PC-9 (cell line): ENCODE measurements around the gene ELP4. TPM values are rescaled to one million over a fixed set of nuclear protein-coding genes. Genes with fewer than 3 reads are reported as not detected.

Source experiments
- BruUV-seq: library from RNA; stranded (reverse); fragments of 400-500 nt; replicated peaks from 2 replicates; lab custom pipeline; 2021; lab: Mats Ljungman, UMichigan
- CTCF ChIA-PET: fragments of 300-600 bp; sonication (Branson Sonifier 250); formaldehyde crosslinking; loops from one replicate; lab custom pipeline; 2022; ENCODE audit warnings: antibody characterized with exemption; lab: Charles Lee
- POLR2A ChIA-PET: fragments of 300-600 bp; sonication (Branson Sonifier 250); formaldehyde crosslinking; loops from one replicate; lab custom pipeline; 2022; ENCODE audit warnings: antibody characterized with exemption; ENCODE audit not compliant: unreplicated experiment; lab: Charles Lee
- DNase-seq, 2 experiments: peaks; one replicate each; pipeline versions ENCODE4 v3.0.0 to v3.0.0-alpha.2; 2015 to 2022; ENCODE audit warnings: mixed read lengths in 1 of 2
- H2AFZ ChIP-seq: fragments of 200-600 bp; sonication (generic); 2 replicates; pipeline ENCODE4 v1.8.1; 2017; ENCODE audit warnings: antibody characterized with exemption
- H3F3A ChIP-seq: fragments of 200-600 bp; sonication (generic); 2 replicates; pipeline ENCODE4 v1.8.1; 2017; ENCODE audit warnings: antibody characterized with exemption, mild to moderate bottlenecking, low read depth; ENCODE audit not compliant: insufficient read depth
- H3K27ac ChIP-seq: fragments of 200-600 bp; sonication (generic); 2 replicates; pipeline ENCODE4 v1.6.1; 2016; ENCODE audit warnings: mixed run types
- H3K27me3 ChIP-seq: fragments of 200-600 bp; sonication (generic); 2 replicates; pipeline ENCODE4 v1.6.1; 2016; ENCODE audit warnings: low read depth, mixed run types; ENCODE audit not compliant: insufficient read depth
- H3K36me3 ChIP-seq: fragments of 200-600 bp; sonication (generic); 2 replicates; pipeline ENCODE4 v1.6.1; 2016; ENCODE audit warnings: low read depth, mixed run types
- H3K4me1 ChIP-seq: fragments of 200-600 bp; sonication (generic); replicated peaks from 2 replicates; pipeline ENCODE4 v1.6.1; 2016; ENCODE audit warnings: mixed run types; ENCODE audit not compliant: insufficient read depth
- H3K4me2 ChIP-seq: fragments of 200-600 bp; sonication (generic); 2 replicates; pipeline ENCODE4 v1.6.1; 2017; ENCODE audit warnings: mixed run types
- H3K4me3 ChIP-seq: fragments of 200-600 bp; sonication (generic); 2 replicates; pipeline ENCODE4 v1.6.1; 2016; ENCODE audit warnings: mixed run types
- H3K79me2 ChIP-seq: fragments of 200-600 bp; sonication (generic); 2 replicates; pipeline ENCODE4 v1.6.1; 2017; ENCODE audit warnings: low read depth, mixed run types
- H3K9me2 ChIP-seq: fragments of 200-600 bp; sonication (generic); 2 replicates; pipeline ENCODE4 v1.8.1; 2017; ENCODE audit warnings: mild to moderate bottlenecking; ENCODE audit not compliant: insufficient read depth
- H3K9me3 ChIP-seq: fragments of 200-600 bp; sonication (generic); 2 replicates; pipeline ENCODE4 v1.8.1; 2016; ENCODE audit warnings: low read depth; ENCODE audit not compliant: insufficient read depth
- H4K20me1 ChIP-seq: fragments of 200-600 bp; sonication (generic); 2 replicates; pipeline ENCODE4 v1.8.1; 2017; ENCODE audit not compliant: insufficient read depth
- CTCF ChIP-seq: fragments of 200-600 bp; sonication (generic); conservative IDR thresholded peaks from 2 replicates; pipeline ENCODE4 v1.6.1; 2017; ENCODE audit warnings: mixed run types, antibody characterized with exemption, mild to moderate bottlenecking, moderate library complexity
- EZH2 ChIP-seq: fragments of 200-600 bp; sonication (generic); IDR thresholded peaks from 2 replicates; pipeline ENCODE4 v1.8.0; 2017; ENCODE audit warnings: antibody characterized with exemption, low read depth
- intact Hi-C: fragments of 100-400 bp; cut with micrococcal nuclease; formaldehyde crosslinking; loops from one replicate; pipeline ENCODE4 v1.10.0; 2022; ENCODE audit not compliant: unreplicated experiment
- total RNA-seq: library from RNA; stranded (reverse); gene quantifications from 2 replicates; pipeline ENCODE4 v1.2.3, GENCODE V29; 2021

Gene ELP4
- total RNA-seq, 1 experiment from 2014 or later = 20.5 TPM

- Histone ChIP-seq H3K27ac (no peak overlapping the region), H3F3A (no peaks in the 10 kb centered on the region), H3K36me3 (no peaks in the 10 kb centered on the region), H3K9me2 (no peaks in the 10 kb centered on the region), H3K4me1 (no peaks in the 10 kb centered on the region), H2AFZ (no peak overlapping the region), H3K27me3 (no peaks in the 10 kb centered on the region), H3K9me3 (no peaks in the 10 kb centered on the region), H4K20me1 (no peaks in the 10 kb centered on the region), H3K4me2 (no peak overlapping the region), H3K4me3 (no peak overlapping the region), H3K79me2 (no peaks in the 10 kb centered on the region)
- intact Hi-C loops = no loop called here
- CTCF ChIA-PET = no interaction called here
- TF ChIP-seq EZH2 = no peak
- no TSS peak for BruUV-seq
- POLR2A ChIA-PET = no interaction called here
- DNase-seq = no peak
Observed at GRCh38 chr11:31610544-31610943, 101.0 kb downstream of the ELP4 start.

DNA sequence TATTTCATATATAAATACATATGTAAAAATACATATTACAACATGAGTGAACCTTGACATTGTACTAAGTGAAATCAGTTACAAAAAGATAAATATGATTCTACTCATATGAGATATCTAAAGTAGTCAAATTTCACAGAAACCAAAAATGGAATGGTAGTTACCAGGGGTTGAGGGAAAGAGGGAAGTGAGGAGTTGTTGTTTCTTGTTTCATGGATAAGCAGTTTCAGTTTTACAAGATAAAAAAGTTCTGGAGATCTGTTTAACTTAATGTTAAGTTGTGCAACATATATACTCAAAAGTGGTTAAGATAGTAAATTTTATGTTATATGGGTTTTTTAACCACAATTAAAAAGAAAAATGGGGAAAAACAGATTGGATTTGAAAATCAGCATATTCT is 107.7 kb downstream of the ELP4 start:
- intact Hi-C loops = no loop called here
- Histone ChIP-seq H3K9me2 (no peaks in the 10 kb centered on the region; the same call in 1 of the 2 replicates), H3K9me3 (no peaks in the 10 kb centered on the region), H3K36me3 (no peaks in the 10 kb centered on the region), H4K20me1 (no peaks in the 10 kb centered on the region), H3K4me3 (no peak overlapping the region), H3K4me2 (no peak overlapping the region), H3K4me1 (no peaks in the 10 kb centered on the region), H2AFZ (no peak overlapping the region), H3K79me2 (no peaks in the 10 kb centered on the region), H3F3A (no peaks in the 10 kb centered on the region), H3K27me3 (no peaks in the 10 kb centered on the region), H3K27ac (no peak overlapping the region)
- CTCF ChIA-PET = no interaction called here
- POLR2A ChIA-PET = no interaction called here
- TF ChIP-seq EZH2 = no peak
- TF ChIP-seq CTCF = no peak
- DNase-seq = no peak
- no TSS peak for BruUV-seq

- intact Hi-C loops = no loop called here
- TF ChIP-seq EZH2 = no peak
- no peak for TF ChIP-seq CTCF
- H4K20me1 ChIP-seq = no peaks in the 10 kb centered on the region
- ChIA-PET POLR2A (no interaction called here), CTCF (no interaction called here)
- no peaks in the 10 kb centered on the region for H3K36me3 ChIP-seq
- H2AFZ ChIP-seq = no peak overlapping the region
- no TSS peak for BruUV-seq
- no peaks in the 10 kb centered on the region for H3K79me2 ChIP-seq
- H3K4me1 ChIP-seq = no peaks in the 10 kb centered on the region
- H3K9me3 ChIP-seq = no peaks in the 10 kb centered on the region
- no peaks in the 10 kb centered on the region for H3K27me3 ChIP-seq
- H3F3A ChIP-seq = no peaks in the 10 kb centered on the region
- no peak overlapping the region for H3K4me3 ChIP-seq
- no peak overlapping the region for H3K27ac ChIP-seq
- no peak for DNase-seq
- no peaks in the 10 kb centered on the region; the same call in 1 of the 2 replicates for H3K9me2 ChIP-seq
- no peak overlapping the region for H3K4me2 ChIP-seq
Observed at GRCh38 chr11:31619980-31620379, 110.4 kb downstream of the ELP4 start.

DNA sequence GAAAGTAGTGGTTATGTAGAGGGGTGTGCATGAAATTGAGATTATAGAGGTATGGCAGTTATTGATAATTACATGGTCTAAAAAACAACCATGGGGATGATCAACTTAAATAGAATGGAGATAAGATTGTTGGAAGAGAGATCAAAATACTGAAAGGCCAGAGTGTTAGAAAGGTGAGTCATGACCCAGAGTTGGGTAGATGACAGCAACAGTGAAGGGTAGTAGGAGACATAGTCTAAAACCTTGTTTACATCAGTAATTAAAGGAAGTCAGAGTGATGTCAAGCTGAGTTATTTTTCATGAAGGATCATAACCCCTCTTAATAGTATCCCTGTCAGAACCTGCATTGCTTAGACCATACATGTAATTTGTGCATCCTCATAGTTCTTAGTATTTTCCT is 110.9 kb downstream of the ELP4 start:
- BruUV-seq = no TSS peak
- Histone ChIP-seq H3F3A (no peaks in the 10 kb centered on the region), H3K4me3 (no peak overlapping the region), H3K9me2 (no peaks in the 10 kb centered on the region; the same call in 1 of the 2 replicates), H3K79me2 (no peaks in the 10 kb centered on the region), H2AFZ (no peak overlapping the region), H3K27me3 (no peaks in the 10 kb centered on the region), H3K27ac (no peak overlapping the region), H3K4me2 (no peak overlapping the region), H3K4me1 (no peaks in the 10 kb centered on the region), H3K36me3 (no peaks in the 10 kb centered on the region), H3K9me3 (no peaks in the 10 kb centered on the region), H4K20me1 (no peaks in the 10 kb centered on the region)
- CTCF ChIA-PET = no interaction called here
- intact Hi-C loops = no loop called here
- no peak for DNase-seq
- TF ChIP-seq CTCF (no peak), EZH2 (no peak)
- POLR2A ChIA-PET = no interaction called here
